Anterior cingulate cortex (tissue), 58 donors: ENCODE results near the gene ZNF556.
"Not testable (repeated sequence)": the region's sequence is repeated elsewhere in the genome, so short reads cannot be mapped to it uniquely, and the experiment has no call there.

ENCODE experiments used
- DNase-seq, 58 donors: peaks; one replicate each; lab custom pipeline; 2025; lab: John Stamatoyannopoulos, UW

ZNF556 gene

GRCh38 chr19:2852598-2852997 lies 14.5 kb upstream of the ZNF556 start:
- no peak for DNase-seq

GRCh38 chr19:2853015-2853606 lies 14.0 kb upstream of the ZNF556 start:
- no peak for DNase-seq

DNA sequence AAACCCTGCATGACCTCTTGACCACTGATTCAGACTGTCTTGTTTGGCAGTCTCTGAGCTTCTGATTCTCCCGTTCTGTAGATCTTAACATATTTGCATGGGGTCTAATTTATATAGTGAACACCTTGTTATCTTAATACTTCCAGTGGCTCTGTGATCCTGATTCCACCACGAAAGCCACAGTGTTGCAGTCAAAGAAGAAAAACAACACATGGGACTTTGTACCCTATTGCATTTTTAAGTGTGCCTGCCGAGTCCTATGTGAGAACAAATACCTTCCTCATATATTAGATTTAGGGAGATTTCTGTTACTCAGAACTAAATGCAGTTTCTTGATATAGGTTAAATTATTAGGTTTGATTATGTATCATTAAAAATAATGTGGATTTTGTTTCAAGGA lies 12.3 kb upstream of the ZNF556 start:
- DNase-seq = no peak

GRCh38 chr19:2856457-2857050 lies 10.6 kb upstream of the ZNF556 start:
- DNase-seq = no peak

DNA sequence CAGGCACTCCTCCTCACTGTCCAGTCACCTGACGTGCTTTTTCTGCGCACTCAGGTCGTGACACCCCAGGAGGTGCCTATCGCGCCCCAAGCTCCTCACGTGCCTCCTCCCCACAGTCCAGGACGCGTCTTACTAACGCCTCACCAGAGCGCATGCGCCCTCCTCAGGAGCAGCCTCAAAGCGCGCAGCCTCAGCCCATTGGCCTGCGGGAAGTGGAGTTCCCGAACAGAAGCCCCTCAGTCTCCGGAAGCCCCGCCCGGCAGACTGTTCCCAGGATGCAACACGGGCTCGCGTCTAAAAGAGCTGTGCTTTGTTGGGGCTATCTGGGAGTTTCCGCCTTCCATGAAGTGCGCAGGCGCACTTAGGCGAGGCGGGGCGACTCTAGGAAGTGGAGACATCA lies 8.3 kb upstream of the ZNF556 start:
- no peak for DNase-seq

DNA sequence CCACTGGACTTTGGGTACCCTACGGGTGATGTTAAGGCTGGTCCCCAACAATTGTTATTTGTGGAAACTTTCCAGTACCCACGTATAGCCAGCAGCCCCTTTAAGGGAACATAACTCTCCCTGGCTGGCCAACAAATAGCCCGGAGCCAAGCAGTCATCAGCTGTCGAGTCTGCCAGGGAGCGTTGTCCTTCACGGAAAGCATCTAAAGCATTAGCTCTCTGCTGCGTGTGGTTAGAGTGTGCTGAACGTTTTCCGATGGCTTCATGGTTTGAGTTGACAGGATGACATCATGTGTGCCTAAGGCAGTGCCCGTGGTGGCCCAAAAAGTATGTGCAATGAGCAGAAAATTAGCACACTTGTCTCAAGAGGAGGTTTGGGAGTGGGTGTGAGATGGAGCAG lies 3.3 kb upstream of the ZNF556 start:
- DNase-seq = no peak

DNA sequence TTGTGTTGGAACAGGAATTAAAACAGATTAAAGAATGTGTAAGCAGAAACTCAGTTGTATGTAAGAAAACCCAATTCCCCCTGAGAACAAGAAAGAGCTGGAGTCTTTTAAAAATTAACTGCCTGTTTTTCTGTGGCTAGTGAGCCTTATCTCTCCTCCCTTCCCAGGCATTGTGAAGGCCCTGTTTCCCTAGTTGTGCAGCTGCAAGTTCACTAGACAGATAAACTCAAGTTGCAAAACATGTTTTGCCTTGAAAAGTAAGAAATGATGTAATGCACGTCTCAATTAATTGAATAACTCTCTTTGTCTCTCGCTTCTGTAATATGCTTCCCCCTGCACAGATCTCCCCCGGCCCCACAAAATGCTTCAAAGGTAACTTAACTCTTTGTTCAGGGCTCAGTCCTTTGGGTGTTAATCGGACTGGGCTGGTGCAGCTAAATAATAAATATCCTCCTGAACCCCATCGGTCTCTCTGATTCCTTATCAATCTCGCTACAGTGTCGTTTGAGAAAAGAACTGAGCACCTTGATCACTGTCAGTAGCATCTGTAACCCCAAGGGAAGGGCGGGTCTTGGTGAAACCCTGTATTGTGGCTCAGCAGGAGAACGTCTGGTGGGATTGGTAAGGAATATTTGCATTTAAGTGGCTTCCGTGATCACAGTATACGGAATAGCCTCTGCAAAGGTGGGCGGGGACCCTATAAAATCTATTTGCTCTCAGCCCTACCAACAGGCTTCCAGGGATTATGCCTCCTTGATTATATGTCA lies 1.6 kb upstream of the ZNF556 start:
- no peak for DNase-seq

DNA sequence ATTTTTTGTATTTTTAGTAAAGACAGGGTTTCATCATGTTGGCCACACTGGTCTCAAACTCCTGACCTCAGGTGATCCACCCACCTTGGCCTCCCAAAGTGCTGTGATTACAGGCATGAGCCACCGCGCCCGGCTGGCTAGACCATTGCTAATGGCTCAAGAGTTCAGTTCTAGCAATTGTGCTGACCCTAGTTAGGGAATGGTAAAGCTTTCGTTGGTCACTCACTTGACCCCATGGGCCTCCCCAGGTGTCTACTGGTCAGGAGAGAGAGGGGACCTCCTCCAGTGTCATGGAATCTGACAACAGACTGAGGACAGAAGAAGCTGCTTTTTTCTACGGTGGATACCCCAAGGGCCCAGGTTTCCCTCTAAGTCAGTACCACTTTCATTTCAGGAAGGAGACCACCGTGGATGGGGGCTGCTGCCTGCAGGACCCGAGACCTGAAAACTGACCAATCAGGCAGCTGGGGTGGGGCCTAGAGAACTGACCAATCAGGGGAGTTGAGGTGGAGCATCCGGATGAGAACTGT lies 575 bp upstream of the ZNF556 start:
- DNase-seq = no peak

- DNase-seq = no peak
Measured at GRCh38 chr19:2869618-2870017, 2.5 kb downstream of the ZNF556 start.

GRCh38 chr19:2872175-2872574 lies 5.0 kb downstream of the ZNF556 start:
- DNase-seq = peak in 1 of 58 donors; percentile 25

GRCh38 chr19:2877398-2878331 lies 10.5 kb downstream of the ZNF556 start:
- no peak for DNase-seq

DNA sequence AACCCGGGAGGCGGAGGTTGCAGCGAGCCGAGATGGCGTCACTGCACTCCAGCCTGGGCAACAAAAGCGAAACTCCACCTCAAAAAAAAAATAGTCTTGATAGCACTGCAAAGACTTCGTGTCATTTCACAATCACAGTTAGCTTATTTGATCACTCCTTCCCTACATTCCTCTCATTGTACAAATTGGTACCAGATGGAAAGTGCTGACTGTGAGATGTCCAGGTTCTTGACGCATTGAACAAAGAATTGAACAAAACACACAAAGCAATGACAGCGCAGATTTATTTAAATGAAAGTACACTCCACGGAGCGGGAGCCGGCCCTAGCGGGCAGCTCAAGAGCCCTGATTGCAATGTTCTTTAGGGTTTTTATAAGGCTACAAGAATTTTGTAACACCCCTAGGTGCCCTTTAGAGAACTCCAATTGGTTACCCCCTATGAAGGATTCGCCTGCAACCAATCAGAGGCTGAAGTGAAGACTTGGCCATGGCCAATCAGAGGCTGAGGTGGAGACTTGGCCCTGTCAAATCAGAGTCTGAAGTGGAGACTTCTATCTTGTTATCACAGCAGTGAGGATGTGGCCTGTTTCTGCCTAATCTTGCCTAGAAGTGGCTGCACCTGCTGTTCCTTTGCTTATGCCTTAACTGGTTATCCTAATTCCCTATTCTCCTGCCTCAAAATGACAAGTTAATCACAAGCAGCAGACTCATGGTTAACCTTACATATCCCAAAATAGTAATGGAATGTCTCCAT lies 16.7 kb downstream of the ZNF556 start:
- DNase-seq = no peak

DNA sequence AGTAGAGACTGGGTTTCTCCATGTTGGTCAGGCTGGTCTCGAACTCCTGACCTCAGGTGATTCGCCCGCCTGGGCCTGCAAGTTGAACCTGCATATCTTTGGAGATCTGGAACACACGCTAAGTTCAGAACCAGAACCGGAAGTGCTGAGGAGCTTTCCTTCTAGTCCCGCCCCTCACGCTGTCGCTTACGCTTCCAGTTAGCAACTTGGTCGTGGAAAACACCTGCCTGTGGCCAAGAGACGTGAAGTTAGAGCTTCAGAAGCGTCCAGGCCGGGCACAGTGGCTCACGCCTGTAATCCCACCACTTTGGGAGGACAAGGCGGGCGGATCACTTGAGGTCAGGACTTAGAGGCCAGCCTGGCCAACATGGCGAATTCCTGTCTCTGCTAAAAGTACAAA lies 18.6 kb downstream of the ZNF556 start:
- no peak for DNase-seq

DNA sequence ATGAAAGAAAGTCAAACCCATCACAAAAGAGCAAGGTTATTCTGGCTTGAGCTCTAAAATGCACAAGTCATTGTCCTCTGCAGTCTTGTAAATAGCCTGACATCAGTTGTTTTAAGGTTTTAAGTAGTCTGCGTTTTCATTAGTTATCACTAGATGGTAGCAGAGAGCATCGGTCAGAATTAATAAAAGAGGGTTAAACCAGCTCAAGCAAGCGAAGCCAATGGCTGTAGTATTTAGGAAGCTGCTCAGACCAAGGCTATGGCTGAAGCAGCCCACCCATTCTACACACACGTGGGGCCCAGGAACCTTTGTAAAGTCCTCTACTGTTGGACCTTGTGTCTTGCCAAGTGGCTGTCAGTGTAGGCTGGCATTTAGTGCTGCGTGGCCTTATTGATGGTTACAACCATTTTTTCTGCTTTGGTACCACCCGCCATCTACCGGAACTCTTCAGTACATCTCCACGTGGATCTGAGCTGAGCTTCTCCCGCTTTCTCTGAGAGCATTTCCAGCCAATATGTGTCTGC lies 20.3 kb downstream of the ZNF556 start:
- peak in 14 of 58 donors; percentile 4 to 62 (median 14) for DNase-seq

GRCh38 chr19:2888731-2889224 lies 21.6 kb downstream of the ZNF556 start:
- DNase-seq = peak in 5 of 58 donors; percentile 13 to 47 (median 44)

GRCh38 chr19:2890531-2890930 lies 23.4 kb downstream of the ZNF556 start:
- not testable (repeated sequence) for DNase-seq

DNA sequence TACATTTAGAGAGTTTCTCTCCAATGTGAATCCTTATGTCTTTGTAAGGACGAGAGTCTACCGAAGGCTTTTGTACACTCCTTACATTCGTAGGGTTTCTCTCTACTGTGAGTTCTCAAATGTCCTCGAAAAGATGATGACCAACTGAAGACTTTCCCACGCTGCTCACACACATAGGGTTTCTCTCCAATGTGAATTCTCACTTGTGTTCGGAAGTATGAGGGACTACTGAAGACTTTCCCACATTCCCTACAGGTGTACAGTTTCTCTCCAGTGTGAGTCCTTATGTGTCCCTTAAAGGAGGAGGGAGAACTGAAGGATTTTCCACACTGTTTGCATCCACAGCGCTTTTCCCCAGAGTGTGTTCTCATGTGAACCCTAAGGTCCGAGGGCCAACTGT lies 29.6 kb downstream of the ZNF556 start:
- DNase-seq = no peak

DNA sequence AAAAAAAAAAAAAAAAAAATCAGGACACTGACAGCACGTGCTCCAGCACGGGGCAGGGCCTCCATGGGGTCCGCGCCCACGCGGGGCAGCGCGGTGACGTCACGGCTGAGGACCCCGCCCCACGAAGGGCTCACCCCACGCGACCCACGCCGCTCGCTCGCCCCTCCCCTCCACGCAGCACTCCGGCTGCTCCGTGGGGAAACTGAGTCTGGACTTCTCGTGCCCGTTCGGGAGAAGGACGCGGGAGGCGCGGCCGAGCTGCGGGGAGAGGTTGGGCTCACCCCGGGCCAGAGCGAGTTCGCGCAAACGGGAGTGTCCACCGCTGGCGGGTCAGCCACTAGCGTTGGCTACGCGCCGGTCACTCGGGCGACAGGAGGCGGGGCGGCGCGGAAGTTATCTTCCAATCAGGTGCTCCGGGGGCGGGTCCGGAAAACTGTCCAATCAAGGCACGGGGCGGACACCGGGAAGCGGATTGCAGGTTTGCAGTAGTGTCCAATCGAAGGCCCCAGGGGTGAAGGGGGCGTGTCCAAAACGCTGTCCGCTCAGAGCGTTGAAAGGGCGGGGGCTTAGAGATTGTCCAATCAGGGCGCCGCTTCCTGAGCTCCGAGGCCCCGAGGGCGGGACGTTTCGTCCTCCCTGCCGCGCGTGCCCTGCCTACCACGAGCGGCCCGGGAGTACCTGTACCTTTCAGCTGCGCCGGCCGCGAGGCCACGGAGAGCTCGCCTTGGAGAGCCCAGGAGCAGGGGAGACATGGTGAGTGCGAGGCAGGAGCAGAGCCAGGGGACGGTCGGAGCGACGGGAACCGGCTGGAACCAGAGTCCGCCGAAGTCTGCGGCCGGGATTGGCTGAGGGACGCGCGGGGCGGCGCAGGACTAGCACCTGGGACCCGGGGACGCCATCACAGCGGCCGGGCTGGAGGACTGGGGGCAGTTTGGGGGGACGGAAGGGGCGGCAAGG lies 33.4 kb downstream of the ZNF556 start, which contains the start of gene ZNF57:
Gene ZNF57 (plus strand): TSS at position 633 of the 957 bp plus-strand sequence. CDS start 118 bp downstream, at position 751.
- peak; percentile 76 to 100 (median 99) for DNase-seq
